ENCODE measurements around the gene HRH2.

Gene HRH2

DNA sequence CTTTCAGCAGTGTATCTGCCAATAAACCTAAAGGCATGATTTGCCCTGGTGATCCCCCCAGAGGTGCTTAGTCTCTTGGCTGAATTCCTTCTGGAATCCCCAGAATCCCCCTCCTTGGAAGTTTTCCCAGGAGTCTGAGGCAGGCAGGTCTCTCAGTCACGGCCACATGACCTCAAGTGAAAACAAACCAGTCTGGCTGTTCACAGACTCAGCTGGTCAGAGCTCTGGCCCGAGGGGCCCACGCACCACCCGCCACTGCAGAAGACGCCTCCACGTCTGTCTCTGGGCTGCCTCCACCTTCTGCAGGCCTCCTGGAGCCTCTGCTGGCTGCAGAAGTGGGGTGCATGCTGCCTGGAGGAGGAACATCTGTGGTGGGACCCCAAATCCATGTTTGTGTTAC, 52.5 kb downstream of the HRH2 start:
- no peak overlapping the region for H3K27ac ChIP-seq

DNA sequence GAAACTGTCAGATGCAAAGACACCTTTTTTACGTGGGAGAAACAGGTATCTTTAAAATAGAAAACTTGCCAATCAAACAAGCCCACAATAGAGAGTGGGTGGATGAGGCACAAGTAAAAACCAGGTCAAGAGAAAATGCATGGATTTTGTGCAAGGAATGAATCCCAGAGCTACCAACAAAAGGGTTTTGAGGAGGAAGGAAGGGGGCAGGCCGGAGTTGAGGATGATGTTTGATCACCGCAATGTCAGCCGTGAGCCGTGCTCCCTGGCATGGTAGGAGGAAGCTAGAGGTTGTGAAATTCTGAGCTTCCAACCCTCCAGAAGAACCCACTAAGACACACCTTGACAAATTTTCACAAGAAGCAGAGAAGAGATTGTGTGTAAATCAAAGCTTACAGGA, 53.2 kb downstream of the HRH2 start:
- H3K27ac ChIP-seq: no peak overlapping the region
- TF ChIP-seq, protein P1, sequence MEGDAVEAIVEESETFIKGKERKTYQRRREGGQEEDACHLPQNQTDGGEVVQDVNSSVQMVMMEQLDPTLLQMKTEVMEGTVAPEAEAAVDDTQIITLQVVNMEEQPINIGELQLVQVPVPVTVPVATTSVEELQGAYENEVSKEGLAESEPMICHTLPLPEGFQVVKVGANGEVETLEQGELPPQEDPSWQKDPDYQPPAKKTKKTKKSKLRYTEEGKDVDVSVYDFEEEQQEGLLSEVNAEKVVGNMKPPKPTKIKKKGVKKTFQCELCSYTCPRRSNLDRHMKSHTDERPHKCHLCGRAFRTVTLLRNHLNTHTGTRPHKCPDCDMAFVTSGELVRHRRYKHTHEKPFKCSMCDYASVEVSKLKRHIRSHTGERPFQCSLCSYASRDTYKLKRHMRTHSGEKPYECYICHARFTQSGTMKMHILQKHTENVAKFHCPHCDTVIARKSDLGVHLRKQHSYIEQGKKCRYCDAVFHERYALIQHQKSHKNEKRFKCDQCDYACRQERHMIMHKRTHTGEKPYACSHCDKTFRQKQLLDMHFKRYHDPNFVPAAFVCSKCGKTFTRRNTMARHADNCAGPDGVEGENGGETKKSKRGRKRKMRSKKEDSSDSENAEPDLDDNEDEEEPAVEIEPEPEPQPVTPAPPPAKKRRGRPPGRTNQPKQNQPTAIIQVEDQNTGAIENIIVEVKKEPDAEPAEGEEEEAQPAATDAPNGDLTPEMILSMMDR (conservative IDR thresholded peaks at IDR 0.05): no peak

More for the DNA sequence above, 52.5 kb downstream of the HRH2 start:
- TF ChIP-seq, protein P1 (conservative IDR thresholded peaks at IDR 0.05): no peak

DNA sequence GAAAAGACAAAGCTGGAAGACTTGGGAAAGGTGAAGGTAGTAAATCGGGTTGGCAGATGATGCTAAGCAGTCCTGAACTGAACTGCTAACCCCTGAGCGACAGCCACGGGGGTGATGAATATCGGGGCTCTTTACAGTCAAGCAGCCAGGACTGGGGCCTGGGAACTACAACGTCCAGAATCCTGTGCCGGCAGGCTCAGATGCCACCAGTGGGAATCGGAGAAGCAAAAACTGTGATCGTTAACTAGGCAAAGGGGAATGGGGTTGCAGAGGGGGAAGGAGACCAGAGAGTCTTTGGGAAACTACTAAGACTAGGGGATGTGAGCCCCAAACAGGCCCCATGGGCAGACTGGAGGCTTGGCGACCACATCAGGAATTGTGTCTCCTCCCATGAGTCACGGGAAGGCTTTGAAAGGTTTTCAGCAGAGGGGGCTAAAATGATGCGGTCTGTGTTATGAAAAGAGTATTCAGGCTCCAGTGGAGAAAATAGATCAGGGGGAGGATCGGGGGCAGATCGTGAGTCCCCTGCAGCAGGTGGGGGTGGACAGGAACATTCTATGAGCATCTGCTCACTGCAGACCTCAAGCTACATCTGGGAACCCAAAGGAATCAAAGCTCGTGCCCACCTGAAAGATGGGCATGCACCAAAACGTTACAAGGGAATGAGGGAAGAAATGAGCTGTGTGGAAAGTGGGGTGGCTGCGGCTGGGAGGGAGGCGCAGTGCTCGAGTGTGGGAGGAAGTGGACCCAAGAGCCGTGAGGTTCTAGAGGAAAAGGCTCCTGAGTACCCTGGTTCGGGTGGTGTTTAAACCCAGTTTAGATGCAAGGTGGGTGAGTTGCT, 53.8 kb downstream of the HRH2 start:
- TF ChIP-seq, protein P1 (conservative IDR thresholded peaks at IDR 0.05): no peak
- no peak overlapping the region for H3K27ac ChIP-seq

DNA sequence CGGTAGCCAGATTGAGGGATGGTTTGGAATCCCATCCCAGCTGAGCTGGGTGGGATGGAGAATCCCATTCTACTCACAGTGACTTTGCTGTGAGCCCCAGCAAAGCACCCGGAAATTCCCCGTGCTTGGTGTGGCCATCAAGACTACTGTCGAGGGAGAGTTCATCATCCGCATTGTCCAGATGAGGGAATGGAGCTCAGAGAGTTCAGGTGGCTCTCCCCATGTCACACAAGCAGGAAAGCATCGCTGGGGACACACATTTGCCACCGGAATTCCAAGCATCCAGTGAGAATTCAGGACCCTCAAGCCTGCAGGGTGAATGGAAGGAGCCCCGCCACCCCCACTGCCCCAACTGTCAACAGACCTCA, 54.4 kb downstream of the HRH2 start:
- TF ChIP-seq, protein P1 (conservative IDR thresholded peaks at IDR 0.05): no peak
- H3K27ac ChIP-seq: no peak overlapping the region

DNA sequence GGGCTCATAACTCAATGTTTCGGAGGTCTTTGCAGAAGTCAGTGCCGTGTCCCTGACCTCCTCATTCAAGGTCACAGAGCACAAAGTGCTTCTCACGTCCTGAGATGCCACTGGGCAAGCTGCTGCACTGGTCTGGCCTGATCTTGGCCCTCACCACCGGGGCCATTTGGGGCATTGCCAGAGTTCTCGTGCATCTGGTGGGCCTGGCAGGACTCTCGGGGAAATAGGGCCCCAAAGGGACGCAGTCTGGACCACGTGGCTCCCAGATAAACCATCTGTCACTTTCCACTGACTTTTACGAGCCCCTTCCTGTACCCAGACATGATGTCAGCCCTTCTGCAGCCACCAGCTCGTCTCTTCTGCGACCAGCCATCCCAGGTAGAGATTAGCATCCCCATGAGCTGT, 54.8 kb downstream of the HRH2 start:
- no peak overlapping the region for H3K27ac ChIP-seq
- TF ChIP-seq, protein P1 (conservative IDR thresholded peaks at IDR 0.05): no peak

DNA sequence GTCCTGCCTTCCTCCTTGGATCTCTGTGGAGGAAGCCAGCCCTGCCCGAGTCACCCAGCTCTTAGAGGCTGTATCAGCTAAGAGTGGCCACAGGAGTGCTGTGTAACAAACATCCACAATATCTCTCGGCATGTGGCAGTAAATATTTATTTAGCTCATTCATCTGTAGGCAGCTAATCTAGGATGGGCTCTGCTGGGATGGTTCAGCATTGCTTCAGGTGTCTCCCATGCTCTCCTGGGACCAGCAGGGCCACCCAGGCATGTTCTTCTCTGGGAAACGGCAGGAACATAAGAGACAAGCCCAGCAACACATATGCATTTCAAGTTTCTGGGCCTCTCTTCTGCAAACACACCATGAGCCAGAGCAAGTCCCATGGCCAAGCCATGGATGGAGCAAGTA, 56.1 kb downstream of the HRH2 start:
- TF ChIP-seq, protein P1 (conservative IDR thresholded peaks at IDR 0.05): no peak
- no peak overlapping the region for H3K27ac ChIP-seq

DNA sequence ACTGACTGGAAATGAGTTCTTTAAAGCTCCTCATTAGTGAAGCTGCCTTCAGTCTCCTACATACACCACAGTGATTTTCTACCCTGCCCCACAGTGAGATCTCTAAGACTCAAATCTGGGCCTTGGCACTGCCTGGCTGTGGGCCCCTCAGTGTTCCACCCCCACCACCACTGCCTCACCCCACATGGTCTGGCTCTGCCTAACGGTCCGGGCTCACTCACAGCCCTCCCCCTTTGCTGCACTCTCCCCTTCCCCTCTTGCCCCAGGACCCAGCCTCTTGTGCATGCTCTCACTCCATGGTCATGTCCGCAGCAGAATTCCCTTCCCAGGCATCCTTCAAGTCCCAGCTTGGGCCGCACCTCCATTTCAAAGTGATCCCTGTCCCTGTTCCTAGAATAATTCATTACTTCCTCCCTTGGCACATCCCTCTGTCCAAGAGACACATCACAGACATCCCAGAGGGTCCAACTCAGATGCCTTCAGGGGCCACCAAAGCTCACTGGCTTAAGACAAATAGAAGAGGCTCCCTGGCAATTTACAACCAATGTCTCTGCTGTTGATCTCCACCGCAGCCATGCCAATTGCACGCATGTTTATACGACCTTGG, 56.7 kb downstream of the HRH2 start:
- TF ChIP-seq, protein P1 (conservative IDR thresholded peaks at IDR 0.05): no peak
- H3K27ac ChIP-seq: no peak overlapping the region
